Right forelimb (tissue), 1 donor: ENCODE data around the gene TMEM132A.
"Not testable (repeated sequence)": the region's sequence is repeated elsewhere in the genome, so short reads cannot be mapped to it uniquely, and the experiment has no call there.

ENCODE experiments used
- DNase-seq: peaks from one replicate; pipeline ENCODE4 v3.0.0-alpha.2; 2018

The TMEM132A gene

DNA sequence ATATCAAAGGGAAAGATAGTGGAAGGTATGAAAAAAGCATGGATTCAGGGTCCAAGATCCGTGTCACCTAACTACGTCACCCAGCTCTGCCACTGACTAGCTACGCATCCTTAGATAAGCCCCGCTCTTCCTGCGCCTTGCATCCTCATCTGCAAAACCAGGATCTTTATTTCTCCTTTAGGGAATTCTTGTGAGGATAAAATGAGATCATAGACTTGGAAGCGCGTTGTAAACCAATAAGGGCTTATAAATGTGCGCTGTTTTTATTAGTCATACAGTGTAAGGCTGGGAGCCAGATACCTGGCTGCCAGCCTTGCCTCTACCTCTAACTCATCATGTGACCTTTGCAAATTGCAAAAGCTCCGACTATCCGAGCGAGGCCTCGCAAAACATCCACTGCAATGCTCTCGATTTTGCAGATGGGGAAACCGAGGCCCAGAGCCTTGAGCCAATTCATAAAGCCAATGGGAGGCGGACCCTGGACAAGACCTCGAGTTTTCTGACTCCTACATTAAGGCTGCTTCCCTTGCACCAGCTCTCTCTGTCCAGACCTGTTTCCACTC is 18.6 kb upstream of the TMEM132A start:
- peak; percentile 47 for DNase-seq

DNA sequence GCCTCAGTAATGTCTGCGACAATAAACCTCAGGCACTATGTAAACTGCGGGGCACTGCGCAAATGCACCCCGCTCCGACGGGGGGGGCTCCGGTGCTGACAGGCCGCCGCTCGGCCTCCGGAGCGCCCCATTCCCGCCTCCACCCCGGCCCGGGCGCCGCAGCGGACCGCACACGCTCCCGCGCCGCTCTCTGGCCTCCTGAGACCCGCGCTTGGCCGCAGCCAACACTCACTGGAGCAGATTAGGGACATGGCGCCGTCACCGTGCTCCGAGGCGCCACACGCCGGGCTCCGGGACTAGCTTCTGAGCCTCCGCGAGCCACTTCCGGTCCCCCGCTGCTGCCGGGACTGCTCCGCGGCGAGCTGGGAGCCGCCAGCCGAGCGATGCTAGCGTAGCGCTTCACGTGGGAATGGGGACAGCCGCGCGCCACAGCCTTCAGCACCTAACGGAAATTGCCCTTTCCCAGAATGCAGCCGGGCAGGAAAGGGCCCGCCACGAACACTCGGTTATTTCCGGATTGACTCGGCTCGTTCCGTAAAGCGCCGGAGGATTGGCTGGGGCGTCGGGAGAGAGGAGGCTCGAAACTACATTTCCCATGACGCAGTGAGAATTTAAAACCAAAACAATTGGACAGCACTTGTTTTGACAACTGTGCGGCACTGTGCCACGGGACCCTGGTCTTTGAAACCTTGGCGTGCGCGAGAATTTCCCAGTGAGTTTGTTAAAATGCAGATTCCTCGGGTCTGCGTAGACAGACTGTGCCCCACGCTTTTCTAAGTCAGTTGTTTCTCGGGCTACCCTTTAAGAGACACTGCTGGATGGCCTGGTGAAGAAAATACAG is 17.9 kb upstream of the TMEM132A start, which contains the start of gene PRPF19:
TSS of gene PRPF19 (minus strand) at position 454 of the 841 bp plus-strand sequence. CDS start at position 251, 203 bp downstream.
- peak; percentile 98 for DNase-seq

DNA sequence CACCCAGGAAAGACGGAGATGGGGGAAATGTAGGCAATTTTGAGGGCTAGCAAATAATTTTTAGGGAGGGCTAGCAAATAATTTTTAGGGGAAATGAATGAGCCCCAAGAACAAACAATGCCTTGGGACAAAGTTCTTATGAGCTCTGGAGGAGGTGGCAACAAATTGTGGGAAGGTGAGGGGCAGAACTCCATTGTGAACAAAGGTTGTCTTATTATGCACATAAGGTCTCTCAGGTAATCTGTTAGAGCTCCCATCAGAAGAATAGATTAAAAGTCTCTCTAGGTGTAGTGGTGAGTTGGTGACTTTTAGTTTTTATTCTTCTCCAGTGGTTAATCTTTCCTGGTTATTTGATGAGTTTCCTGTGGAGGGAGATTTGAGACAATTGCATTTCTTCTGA is 15.5 kb upstream of the TMEM132A start:
- DNase-seq: no peak

DNA sequence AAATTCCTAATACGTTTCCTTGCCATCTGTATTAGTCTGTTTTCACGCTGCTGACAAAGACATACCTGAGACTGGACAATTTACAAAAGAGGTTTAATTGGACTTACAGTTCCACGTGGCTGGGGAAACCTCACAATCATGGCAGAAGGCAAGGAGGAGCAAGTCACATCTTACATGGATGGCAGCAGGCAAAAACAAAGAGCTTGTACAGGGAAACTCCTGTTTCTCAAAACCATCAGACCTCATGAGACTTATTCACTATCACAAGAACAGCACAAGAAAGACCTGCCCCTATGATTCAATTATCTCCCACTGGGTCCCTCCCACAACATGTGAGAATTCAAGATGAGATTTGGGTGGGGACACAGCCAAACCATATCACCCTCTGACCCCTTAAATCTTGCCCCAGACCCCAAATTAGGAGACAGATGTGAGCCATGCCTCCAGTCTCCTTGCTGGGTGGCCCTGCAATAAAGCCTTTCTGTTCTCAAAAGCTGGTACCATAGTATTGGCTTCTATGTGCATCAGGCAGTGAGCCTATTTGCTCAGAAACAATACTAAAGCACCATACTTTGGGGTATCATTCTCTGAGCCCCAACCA is 14.5 kb upstream of the TMEM132A start:
- DNase-seq: not testable (repeated sequence)

DNA sequence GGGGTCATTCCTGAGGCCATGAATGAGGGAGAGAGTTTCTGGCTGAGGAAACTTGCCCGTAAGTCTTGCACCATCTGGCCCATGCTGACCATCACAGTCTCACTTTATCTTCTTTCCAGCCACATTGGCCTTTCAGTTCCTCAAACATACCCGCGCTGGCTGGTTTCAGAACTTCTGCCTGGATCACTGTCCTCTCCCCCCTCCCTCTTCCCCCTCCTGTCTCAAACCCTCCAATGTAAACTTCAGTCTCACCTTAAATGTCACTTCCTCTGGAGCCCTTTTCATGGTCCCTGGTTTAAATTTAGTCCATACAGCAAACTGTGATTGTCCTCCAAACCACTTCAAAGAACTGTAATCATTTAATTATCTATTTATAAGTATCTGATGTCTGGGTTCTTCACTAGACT is 14.0 kb upstream of the TMEM132A start:
- DNase-seq: no peak

DNA sequence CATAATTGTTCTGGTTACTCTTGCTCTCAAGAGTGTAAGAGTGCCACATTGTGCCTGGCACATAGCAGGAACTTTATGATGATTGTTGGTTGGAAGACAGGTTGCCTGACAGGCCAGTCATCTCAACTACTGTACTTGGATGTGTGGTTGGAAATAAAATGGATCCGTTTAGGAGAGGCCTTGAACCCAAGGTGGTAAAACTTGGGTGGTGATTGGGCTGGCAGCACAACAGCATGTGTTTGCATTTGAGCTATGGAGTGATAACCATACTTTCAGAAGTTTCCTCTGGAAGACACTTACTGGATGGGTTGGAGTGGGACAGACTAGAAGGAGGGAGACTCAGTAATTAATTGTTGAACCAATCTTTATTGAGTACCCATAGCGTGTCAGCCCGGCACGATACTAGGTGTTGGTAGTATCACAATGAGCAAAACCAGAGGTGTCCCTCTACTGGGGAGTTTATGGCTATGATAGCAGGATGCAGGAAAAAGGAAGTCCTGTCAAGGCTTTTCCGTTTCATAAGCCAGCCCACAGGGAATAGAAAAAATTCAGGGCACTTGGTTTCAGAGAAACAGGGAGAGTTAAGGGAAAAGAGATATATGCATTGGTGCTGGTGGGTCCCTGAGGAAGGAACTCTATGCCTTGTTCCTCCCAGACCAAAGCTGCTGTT is 13.4 kb upstream of the TMEM132A start:
- DNase-seq: no peak

DNA sequence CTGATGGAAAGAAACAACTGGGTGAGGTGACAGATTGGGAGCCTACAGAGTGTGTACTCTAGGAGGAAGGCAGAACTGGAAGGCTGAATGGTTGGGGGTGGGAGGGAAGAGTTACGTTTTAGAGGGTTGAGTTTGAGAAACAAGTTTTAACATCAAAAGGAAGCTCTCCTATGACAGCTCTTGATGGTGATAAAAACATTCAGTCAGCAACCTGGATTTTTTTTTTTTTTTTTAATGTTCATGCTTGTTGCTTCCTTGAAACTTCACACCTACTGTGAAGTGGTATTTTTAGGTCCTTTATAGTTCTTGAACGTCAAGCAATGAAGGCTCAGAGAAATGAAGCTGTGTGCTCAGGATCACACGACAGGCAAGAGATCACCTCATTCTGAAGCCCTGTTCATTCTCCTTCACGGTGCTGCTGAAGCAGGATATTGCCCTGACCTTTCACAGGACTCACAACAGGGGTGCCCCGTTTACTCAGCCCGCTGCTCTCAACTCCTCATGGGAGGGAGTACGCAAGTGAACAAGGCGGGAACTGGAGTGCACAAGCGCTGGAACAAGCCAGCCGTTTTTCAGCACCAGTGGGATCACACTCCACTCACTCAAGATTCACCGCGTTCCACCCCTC is 11.9 kb upstream of the TMEM132A start:
- no peak for DNase-seq

DNA sequence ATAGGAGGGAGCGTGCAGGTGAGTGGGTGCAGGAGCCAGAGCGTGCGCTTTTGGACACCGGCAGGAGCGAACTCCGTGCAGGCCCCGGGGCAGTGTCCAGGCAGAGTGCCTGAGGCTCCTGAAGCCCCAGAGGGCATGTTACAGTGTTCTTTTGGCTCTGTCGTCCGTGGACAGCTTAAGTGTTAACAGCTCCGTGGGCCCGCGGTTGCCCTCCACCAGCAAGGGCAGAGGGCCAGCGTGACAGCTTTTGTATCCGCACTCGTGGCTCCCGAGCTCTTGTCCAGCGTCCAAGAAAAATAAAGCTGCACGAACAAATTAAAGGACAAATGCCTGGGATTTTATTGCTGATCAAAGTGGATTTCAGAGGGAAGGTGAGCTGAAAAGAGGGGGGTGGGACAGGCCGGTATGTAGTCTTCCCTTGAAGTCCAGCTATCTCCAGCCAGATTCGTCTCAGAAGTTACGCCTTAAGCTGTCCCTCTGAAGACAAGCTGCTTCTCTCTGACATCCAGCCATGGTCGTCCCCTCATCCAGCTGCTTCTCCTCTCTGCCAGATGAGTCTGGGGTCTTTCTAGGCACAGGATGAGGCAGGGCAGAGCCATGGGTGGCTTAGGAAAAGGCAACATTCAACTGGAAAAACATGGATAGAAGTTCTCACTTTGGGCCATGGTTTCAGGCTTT is 11.3 kb upstream of the TMEM132A start:
- no peak for DNase-seq

DNA sequence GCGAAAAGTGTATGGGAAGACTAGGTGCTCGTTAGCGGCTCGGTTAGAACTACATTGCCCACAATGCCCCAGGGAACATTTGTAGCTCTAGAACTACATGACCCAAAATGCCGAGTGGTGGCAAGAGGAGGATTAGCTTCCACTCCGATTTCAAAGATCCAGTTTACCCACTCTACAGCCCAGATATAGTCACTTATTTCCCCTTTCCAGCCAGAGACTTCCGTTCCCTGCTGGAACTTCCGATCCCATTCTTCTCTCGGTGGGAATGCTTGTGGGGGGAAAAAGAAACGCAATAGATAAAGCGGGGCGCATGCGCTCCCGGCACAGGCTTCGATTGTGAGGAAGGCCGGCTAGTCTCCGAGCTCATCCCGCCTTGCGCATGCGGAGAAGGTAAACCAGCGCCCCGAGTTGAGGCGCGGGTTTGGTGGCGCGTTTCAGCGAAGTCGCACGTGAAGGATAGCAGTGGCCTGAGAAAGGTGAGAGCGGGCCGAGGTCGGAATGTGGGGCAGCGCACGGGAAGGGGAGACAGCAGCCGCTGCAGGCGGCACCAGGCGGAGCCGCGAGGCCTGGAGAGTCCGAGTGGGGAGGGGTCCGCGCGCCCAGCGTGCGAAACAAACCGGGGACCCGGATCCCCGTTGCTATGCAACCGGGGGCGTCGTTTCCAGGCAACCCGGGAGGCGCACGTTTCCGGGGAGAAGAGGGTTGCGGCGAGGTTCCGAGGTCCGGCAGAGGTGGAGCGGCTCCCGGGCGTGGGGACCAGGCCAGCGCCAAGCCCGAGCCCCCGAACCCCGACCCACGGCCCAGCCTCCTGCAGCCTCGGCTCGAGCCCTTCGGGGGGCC is 10.2 kb upstream of the TMEM132A start, which contains the start of gene TMEM109:
TSS of gene TMEM109 (plus strand) at position 366 of the 840 bp plus-strand sequence. CDS start 5,536 bp downstream, outside the sequence.
- DNase-seq: peak; percentile 91

DNA sequence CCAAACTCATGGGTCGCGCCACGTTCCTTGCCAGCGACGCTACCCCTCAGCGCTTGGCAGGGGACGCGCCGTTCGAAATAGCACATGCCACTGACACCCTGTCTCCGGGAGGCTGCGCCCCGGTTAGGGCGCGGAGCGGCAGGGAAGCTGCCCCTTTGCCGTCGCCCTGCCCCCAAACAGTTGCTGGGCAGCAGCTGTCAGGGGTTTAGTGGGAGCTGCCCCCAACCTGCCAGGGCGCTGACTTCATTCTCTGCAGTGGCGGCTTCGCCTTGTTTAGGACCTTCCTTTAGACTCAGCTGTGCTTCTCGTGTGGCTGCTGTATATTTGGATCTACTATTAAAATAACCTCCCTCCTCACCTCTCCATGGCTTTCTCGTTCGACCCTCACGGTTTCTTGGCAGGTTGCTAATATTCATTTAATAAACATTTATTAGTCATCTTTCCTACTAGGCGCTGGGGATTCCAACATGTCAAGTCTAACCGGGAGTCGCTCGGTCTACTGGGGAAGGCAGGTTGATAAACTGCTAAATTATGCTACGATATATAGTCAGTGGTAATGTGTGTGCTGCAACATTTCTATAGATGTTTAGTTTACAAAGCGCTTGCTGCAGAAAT is 9.5 kb upstream of the TMEM132A start:
- peak; percentile 77 for DNase-seq

DNA sequence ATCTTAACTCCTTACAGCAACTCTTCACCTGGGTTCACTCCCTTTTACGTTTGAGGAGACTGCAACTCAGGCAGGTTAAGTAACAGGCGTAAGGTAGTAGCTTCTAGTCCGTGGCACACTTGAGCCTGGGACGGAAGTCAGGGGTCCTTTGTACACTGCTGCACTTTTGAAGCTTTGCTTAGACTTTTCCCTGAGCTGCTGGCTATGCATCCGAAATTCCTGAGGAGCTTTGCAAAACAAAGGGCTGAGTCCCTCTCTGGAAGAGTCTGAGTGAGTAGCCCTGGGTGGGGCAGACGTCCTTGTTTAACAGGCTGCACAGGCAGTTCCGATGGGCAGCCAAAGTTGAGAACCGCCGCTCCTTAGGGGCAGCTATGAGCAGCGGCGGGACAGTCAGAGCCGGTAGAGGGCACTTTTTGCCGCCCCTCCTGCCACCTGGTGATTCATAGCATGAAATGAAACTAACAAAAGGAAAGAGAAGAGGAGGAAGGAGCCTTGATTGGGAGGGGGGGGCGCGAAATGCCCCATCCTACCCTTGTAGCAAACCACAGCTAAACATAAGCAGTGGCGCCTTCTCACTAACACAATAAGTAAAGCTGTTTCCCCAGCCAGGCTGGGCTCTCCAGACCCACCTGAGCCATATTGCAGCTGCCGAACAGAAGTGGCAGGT is 8.9 kb upstream of the TMEM132A start:
- DNase-seq: no peak

DNA sequence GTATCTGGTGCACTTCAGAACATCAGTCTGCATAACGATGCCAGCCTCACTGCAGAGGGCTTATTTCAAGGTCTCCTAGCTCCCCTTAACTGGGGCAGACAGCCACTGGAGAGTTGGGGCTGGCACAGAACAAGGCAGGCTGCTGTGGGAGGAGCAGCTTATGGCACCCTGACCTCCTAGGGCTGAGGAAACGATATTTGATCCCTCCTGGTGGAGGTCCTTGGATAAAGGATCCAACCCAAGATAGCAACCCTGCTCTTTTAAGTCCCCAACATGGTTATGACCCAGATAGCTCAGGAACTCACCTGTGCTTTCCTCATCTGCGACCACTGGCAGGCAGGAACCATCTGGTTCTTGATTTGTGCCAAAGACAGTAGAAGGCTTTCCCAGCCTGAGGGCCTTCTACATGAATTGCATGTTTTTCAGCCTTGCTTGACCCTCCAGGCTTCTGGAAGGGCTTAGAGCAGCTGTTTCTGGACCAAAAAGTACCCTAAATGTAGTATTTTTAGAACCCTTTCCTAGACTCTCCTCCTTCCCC is 7.5 kb upstream of the TMEM132A start:
- DNase-seq: no peak

DNA sequence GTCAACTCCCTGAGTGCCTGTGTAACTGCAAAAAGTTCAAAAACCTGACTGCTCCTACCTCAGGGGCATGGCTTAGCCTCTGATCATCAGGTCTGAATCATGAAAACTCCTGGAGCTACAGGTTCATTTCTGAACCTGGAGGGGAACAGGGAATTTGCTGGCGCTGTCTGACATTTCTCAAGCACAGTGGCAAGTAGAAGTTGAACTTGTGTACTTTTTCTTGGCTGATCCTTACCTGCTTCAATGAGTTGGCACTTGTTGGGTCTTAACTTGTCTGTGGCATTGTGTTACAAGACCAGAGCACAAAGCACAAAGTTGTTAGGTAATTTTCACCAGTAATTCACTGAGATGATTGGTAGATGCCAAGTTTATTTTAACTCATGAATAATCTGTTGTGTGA is 7.0 kb upstream of the TMEM132A start:
- DNase-seq: no peak

DNA sequence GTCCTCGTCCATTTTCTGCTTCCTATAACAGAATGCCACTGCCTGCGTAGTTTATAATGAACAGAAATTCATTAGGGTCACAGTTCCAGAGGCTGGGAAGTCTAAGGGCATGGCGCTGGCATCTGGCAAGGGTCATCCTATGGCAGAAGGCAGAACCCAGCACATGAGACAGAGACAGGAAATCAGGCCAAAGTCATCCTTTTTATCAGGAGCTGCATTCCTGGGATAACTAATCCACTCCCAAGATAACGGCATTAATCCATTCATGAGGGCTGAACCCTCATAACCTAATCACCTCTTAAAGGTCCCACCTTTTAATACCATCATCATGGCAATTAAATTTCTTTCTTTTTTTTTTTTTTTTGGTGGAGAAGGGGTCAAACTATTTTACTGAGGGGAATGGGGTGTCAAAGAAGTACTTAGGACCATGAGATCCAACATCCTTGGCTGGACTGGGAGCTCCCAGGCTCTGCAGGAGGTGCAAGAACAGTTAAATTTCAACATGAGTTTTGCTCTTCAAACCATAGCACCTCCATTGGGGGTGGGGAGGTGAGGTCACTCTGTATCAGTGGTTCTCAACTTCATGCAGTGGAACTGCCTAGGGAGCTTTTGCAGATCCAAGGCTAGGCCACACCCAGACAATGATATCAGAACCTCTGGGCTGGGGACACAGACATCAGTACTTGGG is 5.9 kb upstream of the TMEM132A start:
- DNase-seq: no peak

DNA sequence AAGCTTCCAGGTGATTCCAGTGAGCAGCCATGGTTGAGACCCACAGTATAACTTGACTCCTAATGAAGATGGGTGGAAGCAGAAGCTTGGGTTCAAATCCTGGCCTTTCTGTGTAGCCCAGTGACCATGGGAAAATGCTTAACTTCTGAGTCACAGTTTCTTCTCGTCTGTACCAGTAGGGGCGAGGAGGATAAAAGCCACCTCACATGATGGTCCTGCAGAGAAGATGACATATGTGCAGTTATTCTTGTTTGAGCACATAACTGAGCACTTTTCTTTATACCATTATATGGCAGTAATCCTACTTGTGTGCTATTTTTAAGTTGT is 5.4 kb upstream of the TMEM132A start:
- no peak for DNase-seq

DNA sequence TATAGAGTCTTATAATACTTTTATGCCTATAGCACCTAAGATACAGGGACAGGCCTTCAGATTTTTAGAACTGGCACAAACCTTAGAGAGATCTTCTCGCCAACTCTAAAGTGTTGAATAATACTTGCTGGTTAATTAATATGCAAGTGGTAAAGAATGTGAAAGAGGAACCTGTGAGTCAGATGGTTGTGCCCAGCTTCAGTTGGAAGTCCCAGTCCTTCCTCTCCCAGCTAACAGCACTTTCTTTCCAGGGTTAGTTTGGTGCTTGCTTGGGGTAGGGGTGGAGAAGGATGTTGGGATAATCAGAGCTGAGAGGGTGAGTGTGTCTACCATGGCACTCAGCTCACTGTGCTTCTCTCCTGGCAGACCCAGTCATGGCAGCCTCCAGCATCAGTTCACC is 4.9 kb upstream of the TMEM132A start:
- no peak for DNase-seq

DNA sequence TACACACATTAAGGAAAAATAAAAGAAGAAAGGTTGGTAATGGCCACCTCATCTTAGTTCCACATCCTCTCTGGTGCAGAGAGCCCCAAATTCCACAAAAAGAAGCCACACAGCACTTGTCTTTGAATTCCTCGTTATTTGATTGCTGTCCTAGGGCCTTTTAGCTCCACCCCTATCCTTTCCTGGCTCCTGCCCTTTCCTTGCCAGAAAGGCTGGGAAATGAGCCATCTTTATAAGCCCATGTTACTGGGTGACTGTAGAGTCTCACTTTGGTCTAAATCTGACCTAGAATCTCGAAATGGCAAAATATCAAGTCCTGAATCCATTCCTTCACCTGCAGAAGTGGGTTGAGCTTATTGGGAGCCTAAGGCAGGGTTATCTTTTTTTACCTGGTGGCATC is 4.3 kb upstream of the TMEM132A start:
- DNase-seq: no peak

DNA sequence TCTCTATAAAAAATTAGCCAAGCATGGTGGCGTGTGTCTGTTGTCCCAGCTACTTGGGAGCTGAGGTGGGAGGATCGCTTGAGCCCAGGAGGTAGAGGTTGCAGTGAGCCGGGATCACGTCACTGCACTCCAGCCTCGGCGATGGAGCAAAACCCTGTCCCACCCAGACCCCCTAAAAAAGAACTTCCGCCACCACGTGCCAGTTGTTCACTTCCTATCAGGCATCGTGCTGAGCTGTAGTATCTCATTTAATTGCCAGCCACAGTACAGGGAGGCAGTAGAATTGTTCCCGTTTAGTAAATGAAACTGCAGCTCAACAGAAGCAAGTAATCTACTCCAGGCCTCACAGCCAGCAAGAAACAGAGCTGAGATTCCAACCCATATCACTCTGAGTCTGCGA is 3.0 kb upstream of the TMEM132A start:
- DNase-seq: no peak

DNA sequence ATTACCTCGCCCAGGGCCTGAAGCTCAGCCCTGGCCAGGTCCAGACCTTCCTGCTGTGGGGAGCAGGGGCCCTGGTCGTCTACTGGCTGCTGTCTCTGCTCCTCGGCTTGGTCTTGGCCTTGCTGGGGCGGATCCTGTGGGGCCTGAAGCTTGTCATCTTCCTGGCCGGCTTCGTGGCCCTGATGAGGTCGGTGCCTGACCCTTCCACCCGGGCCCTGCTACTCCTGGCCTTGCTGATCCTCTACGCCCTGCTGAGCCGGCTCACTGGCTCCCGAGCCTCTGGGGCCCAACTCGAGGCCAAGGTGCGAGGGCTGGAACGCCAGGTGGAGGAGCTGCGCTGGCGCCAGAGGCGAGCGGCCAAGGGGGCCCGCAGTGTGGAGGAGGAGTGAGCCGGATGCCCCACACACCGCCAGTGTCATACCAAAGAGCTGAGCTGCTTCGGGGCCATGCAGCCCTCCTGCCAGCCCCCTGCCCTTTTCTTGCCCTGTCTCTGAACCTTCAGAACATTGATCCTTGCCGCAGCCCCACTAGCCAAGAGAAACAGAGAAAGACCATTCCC is 2.4 kb upstream of the TMEM132A start:
- no peak for DNase-seq
